GM10266 (cell line): ENCODE data around the gene ATG4B.

ENCODE experiments used
- DNase-seq: peaks from one replicate; pipeline ENCODE4 v3.0.0; 2012; ENCODE audit errors: extremely low spot score
- TF ChIP-seq, protein P1 (sequence below): IDR thresholded peaks from 2 replicates; pipeline ENCODE4 v1.5.1; 2012; ENCODE audit warnings: mild to moderate bottlenecking, low read depth; ENCODE audit not compliant: control insufficient read depth, insufficient read depth; ENCODE audit errors: missing control alignments

ATG4B gene

DNA sequence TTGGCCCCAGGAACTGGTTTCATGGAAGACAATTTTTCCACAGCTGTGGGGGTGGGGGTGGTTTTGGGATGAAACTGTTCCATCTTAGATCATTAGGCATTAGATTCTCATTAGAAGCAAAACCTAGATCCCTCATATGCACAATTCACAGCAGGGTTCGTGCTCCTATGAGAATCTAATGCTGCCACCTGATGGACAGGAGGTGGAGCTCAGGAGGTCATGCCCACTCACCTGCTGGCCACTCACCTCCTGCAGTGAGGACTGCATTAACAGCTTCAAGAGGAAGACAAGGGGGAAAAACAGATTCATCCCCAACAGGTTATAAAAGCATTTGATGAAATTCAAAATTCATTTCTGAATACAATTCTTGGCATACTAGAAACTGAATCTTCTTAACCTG is 39.0 kb upstream of the ATG4B start:
- no peak for DNase-seq
- TF ChIP-seq, protein P1, sequence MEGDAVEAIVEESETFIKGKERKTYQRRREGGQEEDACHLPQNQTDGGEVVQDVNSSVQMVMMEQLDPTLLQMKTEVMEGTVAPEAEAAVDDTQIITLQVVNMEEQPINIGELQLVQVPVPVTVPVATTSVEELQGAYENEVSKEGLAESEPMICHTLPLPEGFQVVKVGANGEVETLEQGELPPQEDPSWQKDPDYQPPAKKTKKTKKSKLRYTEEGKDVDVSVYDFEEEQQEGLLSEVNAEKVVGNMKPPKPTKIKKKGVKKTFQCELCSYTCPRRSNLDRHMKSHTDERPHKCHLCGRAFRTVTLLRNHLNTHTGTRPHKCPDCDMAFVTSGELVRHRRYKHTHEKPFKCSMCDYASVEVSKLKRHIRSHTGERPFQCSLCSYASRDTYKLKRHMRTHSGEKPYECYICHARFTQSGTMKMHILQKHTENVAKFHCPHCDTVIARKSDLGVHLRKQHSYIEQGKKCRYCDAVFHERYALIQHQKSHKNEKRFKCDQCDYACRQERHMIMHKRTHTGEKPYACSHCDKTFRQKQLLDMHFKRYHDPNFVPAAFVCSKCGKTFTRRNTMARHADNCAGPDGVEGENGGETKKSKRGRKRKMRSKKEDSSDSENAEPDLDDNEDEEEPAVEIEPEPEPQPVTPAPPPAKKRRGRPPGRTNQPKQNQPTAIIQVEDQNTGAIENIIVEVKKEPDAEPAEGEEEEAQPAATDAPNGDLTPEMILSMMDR: peak; percentile 53

DNA sequence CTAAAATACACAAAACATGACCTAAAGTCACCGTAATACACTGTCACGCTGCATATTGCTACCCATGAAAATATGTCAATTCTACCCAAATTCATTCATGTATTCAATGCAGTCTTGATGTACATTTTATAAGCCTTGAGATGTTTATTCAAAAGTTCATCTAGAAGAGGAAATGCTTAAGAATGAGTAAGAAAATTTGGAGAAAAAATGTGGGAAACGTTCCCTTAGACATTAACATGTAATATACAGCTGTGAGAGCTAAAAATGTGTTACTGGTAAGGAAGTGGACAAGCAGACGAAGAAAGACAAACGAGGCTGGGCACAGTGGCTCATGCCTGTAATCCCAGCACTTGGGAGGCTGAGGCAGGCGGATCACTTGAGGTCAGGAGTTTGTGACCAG is 37.9 kb upstream of the ATG4B start:
- TF ChIP-seq, protein P1: no peak
- DNase-seq: no peak

DNA sequence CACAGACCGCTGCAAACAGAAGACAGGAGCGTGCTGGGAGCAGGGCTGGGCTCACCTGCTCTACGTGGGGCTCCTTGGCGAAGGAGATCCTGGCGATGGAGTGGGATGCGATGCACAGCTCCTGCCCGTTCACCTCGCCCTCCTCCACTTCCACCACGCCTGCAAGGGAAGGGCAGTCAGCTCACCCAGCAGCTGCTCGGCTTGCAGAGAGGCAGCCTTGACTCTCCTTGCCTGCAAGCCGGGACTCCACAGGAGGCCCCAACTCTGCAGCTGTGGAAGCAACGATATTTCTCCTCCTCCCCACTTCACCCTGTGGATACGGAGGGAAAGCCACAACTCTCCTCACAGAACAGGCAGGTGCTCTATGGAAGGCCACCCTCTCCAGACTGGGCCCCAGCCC is 35.7 kb upstream of the ATG4B start:
- no peak for DNase-seq
- TF ChIP-seq, protein P1: no peak

DNA sequence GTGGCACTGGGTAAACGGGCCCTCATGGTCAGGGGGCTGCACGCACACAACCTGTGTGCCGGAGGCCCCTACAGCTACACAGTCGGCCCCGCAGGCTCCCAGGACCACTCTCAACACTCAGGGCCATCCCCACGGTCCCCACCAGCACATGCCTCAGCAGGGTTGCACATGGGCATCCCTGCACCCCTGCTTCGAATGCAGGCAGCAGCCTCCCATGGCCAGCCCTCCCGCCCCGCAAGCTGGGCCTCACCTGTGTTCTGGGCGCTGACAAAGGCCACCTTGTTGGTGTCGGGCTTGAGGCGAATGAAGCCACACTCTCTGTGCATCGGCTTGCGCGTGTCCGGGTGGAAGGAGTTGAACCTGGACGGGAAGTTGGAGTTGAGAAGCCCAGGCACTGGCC is 34.8 kb upstream of the ATG4B start:
- DNase-seq: no peak

DNA sequence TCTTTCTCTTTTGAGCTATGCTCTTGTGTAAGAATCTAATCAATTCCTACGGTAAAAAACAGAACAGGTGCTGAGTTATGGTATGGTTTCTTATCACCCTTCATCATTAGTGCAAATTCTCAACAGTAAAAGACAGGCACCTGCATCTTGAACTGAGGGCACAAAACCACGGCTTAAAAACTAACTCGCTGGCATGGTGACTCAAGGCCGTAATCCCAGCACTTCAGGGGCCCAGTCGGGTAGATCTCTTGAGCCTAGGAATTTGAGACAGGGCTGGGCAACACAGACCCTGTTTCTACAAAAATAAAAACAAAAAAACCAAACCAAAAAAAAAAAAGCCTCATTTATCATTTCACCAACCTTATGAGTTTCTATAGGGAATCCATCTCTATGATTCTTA is 33.8 kb upstream of the ATG4B start:
- DNase-seq: no peak
- TF ChIP-seq, protein P1: no peak

More for the DNA sequence above, 34.8 kb upstream of the ATG4B start:
- TF ChIP-seq, protein P1: no peak

DNA sequence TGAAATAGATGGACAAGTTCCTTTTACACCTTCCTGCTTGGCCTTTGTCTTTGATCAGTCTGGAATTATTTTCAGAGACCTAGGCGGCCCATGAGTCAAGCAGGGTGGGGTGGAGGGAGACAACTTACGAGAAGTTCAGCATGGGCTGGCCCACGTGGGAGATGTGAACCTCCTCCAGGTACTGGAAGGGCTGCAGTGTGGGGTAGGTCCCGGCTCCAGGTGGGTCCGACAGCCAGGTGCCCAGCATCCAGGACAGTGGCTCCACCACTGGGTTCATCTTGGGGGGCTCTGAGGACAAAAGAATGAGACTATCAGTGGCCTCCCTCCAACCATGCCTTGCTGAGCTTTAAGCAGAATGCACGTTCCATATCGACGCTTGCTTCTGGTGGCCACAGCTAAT is 31.3 kb upstream of the ATG4B start:
- TF ChIP-seq, protein P1: no peak

DNA sequence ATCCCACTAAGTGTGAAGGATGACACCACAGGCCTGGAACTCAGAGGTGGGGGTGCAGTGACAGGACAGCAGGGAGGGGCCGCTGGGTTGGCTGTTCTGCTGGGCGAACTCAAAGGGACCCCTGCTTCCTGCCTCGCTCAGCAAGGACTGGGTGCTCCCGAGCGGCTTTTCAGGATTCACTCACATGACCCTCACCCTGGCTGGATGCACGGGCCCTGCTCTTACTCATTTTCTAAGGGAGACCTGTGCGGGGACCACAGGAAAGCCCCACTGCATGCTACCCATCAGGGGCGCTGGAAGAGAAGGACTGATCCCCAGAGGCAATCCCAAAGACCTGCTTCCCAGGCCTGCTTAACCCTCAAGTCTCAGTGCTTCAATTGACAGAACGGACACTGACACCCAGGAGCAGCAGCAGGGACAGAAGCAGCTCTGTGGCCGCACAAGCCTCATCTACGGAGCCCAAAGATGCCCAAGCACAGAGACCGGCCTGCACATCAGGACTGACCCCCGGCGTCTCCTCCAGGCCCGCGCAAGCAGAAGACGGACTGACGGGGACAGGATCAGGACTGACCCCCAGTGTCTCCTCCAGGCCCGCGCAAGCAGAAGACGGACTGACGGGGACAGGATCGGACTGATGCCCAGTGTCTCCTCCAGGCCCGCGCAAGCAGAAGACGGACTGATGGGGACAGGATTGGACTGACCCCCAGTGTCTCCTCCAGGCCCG is 30.2 kb upstream of the ATG4B start:
- TF ChIP-seq, protein P1: no peak
- no peak for DNase-seq

More for the DNA sequence above, 31.3 kb upstream of the ATG4B start:
- no peak for DNase-seq
